ENCODE measurements around the gene SMIM33. TPM values are rescaled to one million over a fixed set of nuclear protein-coding genes. Genes with fewer than 3 reads are reported as not detected.
"Not testable (repeated sequence)": the region's sequence is repeated elsewhere in the genome, so short reads cannot be mapped to it uniquely, and the experiment has no call there.

SMIM33 gene
- total RNA-seq, 1 donor from 2014 or later, result not detected

DNA sequence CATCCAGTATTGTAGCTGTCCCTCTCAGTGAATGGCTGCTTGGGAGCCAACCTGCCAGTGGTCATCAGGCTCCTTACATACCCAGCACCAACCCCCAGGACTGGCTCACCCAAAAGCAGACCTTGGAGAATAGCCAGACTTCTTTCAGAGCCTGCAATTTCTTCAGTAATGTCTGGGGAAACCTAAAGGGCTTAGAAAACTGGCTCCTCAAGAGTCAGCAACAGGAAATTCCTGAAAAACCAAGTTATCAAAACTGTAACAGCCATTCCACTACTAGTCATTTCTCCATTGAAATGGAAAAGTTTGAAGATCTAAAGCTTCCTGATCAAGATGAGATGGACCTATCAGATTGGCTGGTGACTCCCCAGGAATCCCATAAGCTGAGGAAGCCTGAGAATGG is 24.0 kb downstream of the SMIM33 start:
- H3K36me3 ChIP-seq, result no peaks in the 10 kb centered on the region
- no peak overlapping the region for H3K27ac ChIP-seq (replicated peaks)
- no peaks in the 10 kb centered on the region for H3K9me3 ChIP-seq (replicated peaks)
- H3K27me3 ChIP-seq (ENCODE audit: low read depth), result no peaks in the 10 kb centered on the region
- H3K4me3 ChIP-seq, result no peak overlapping the region
- TF ChIP-seq, protein P1, sequence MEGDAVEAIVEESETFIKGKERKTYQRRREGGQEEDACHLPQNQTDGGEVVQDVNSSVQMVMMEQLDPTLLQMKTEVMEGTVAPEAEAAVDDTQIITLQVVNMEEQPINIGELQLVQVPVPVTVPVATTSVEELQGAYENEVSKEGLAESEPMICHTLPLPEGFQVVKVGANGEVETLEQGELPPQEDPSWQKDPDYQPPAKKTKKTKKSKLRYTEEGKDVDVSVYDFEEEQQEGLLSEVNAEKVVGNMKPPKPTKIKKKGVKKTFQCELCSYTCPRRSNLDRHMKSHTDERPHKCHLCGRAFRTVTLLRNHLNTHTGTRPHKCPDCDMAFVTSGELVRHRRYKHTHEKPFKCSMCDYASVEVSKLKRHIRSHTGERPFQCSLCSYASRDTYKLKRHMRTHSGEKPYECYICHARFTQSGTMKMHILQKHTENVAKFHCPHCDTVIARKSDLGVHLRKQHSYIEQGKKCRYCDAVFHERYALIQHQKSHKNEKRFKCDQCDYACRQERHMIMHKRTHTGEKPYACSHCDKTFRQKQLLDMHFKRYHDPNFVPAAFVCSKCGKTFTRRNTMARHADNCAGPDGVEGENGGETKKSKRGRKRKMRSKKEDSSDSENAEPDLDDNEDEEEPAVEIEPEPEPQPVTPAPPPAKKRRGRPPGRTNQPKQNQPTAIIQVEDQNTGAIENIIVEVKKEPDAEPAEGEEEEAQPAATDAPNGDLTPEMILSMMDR (IDR thresholded peaks at IDR 0.05; ENCODE audit: borderline replicate concordance), result no peak
- no peak for DNase-seq
- intact Hi-C loops (cut with micrococcal nuclease), result loop anchor here (10.0 kb wide), 1 partner anchor 50 kb away; no protein-coding TSS in a partner anchor
- H3K4me1 ChIP-seq, result peaks cover 23% of the 10 kb centered on the region

DNA sequence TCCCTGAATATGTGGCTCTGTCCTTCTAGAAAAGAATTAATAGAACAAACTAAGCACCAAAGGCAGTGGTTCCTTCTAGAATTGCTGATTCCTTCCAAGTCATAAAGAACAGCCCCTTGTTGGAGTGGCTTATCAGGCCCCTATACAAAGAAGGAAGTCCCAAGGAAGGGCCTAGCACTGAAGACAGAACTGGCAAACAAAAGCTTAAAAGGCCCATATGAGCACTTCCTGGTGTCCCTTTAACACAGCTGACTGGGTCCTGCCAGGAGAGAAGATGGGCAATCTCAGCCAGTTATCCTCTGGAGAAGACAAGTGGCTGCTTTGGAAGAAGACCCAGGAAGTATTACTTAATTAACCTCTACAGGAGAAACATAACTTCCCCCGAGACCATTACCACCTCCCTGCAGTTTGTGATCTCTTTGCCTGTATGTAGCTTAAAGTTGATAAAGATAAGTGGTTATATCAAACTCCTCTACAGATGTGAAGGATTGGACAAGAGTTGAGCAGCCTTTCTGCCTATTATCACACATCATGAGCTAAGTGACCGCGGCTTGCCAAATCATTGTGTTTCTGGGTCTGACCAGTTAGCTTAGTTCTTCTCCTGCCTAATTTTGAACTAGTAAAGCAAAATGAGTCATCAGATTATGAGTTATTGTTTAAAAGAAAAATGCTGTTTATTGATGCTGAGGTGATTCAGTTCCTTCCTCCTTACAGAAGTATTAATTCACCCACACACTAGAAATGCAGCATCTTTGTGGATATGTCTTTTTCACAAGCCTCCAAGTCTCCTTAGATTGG is 25.0 kb downstream of the SMIM33 start:
- no peaks in the 10 kb centered on the region for H3K36me3 ChIP-seq
- peak overlapping the region; percentile 64 for H3K27ac ChIP-seq (replicated peaks)
- no peaks in the 10 kb centered on the region for H3K9me3 ChIP-seq (replicated peaks)
- no peak for DNase-seq
- H3K4me3 ChIP-seq, result no peak overlapping the region
- H3K27me3 ChIP-seq (ENCODE audit: low read depth), result no peaks in the 10 kb centered on the region
- TF ChIP-seq, protein P1 (IDR thresholded peaks at IDR 0.05; ENCODE audit: borderline replicate concordance), result no peak
- H3K4me1 ChIP-seq, result peaks cover 23% of the 10 kb centered on the region
- intact Hi-C loops (cut with micrococcal nuclease), result loop anchor here (10.0 kb wide), 1 partner anchor 51 kb away; no protein-coding TSS in a partner anchor

DNA sequence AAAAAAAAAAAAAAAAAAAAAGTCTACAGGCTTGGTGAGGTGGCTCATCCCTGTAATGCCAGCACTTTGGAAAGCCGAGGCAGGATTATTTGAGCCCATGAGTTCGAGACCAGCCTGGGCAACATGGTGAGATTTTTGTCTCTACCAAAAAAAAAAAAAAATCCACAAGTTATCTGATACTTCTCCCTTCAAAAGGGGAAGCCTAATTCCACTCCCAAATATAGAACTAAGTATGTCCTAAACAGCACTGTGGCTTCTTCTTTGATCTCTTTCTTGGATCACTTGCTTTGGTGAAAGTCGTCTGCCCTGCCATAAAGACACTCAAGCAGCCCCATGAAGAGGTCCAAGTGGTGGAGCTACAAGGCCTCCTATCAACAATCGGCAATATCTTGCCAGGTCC is 30.6 kb downstream of the SMIM33 start:
- TF ChIP-seq, protein P1 (IDR thresholded peaks at IDR 0.05; ENCODE audit: borderline replicate concordance), result no peak
- no peaks in the 10 kb centered on the region for H3K4me1 ChIP-seq
- no peaks in the 10 kb centered on the region for H3K27me3 ChIP-seq (ENCODE audit: low read depth)
- H3K36me3 ChIP-seq, result no peaks in the 10 kb centered on the region
- no peak for DNase-seq
- H3K9me3 ChIP-seq (replicated peaks), result peaks cover 20% of the 10 kb centered on the region
- no peak overlapping the region for H3K27ac ChIP-seq (replicated peaks)
- H3K4me3 ChIP-seq, result no peak overlapping the region
- intact Hi-C loops (cut with micrococcal nuclease), result no loop called here

DNA sequence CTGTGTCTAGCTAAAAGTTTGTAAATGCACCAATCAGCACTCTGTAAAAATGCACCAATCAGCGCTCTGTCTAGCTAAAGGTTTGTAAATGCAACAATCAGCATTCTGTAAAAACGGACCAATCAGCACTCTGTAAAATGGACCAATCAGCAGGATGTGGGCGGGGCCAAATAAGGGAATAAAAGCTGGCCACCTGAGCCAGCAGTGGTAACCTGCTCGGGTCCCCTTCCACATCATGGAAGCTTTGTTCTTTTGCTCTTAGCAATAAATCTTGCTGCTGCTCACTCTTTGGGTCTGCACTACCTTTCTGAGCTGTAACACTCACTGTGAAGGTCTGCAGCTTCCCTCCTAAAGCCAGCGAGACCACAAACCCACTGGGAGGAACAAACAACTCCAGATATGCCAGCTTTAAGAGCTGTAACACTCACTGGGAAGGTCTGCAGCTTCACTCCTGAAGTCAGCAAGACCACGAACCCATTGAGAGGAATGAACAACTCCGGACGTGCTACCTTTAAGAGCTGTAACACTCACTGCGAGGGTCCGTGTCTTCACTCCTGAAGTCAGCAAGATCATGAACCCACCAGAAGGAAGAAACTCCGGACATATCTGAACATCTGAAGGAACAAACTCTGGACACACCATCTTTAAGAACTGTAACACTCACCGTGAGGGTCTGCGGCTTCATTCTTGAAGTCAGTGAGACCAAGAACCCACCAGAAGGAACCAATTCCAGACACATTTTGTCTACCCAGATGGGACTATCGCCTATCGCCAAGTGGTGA is 32.4 kb downstream of the SMIM33 start:
- intact Hi-C loops (cut with micrococcal nuclease); H3K4me3 ChIP-seq: not testable (repeated sequence)

DNA sequence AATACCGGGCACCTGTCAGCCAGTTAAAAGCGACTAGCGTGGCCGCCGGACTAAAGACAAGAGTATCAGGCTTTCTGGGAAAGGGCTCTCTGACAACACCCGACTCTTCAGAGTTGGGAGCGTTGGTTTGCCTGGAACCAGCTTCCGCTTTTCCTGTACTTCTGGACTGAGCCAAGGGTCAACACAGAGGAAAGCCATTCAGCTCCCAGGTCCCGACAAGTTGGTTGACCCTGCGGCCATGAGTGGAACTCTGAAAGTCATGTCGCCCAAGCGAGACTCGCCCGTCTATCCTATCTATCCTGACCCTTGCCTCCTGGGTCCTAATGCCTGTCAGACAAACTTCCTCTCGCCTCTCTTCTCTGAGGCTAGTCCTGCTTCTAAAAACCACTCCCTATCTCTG is 33.1 kb downstream of the SMIM33 start:
- DNase-seq; H3K27ac ChIP-seq (replicated peaks); intact Hi-C loops (cut with micrococcal nuclease); H3K36me3 ChIP-seq; H3K27me3 ChIP-seq (ENCODE audit: low read depth); H3K4me3 ChIP-seq; H3K4me1 ChIP-seq: not testable (repeated sequence)
- H3K9me3 ChIP-seq (replicated peaks), result peaks cover 20% of the 10 kb centered on the region

More for the DNA sequence above, 32.4 kb downstream of the SMIM33 start:
- DNase-seq; H3K27me3 ChIP-seq (ENCODE audit: low read depth); H3K36me3 ChIP-seq; H3K27ac ChIP-seq (replicated peaks); H3K4me1 ChIP-seq: not testable (repeated sequence)
- H3K9me3 ChIP-seq (replicated peaks), result peaks cover 20% of the 10 kb centered on the region

DNA sequence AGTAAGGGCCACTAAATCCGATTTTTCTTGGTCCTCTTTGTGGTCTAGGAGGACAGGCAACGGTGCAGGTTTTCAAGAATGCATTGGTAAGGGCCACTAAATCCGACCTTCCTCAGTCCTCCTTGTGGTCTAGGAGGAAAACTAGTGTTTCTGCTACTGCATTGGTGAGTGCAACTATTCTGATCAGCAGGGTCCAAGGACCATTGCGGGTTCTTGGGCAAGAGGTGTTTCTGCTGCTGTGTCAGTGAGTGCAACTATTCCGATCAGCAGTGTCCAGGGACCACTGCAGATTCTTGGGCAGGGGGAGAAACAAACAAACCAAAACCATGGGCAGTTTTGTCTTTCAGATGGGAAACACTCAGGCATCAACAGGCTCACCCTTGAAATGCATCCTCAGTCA is 33.9 kb downstream of the SMIM33 start:
- H3K36me3 ChIP-seq; intact Hi-C loops (cut with micrococcal nuclease); DNase-seq; H3K27me3 ChIP-seq (ENCODE audit: low read depth); H3K27ac ChIP-seq (replicated peaks); H3K4me3 ChIP-seq; H3K4me1 ChIP-seq: not testable (repeated sequence)
- peaks cover 20% of the 10 kb centered on the region for H3K9me3 ChIP-seq (replicated peaks)

All from left ventricle myocardium inferior (tissue), 1 donor.